H9 (cell line): Measurements from ENCODE around the gene ZMYND8. TPM values are rescaled to one million over a fixed set of nuclear protein-coding genes. Genes with fewer than 3 reads are reported as not detected.

Source experiments
- DNase-seq: peaks from one replicate; pipeline ENCODE4 v3.0.0-alpha.2; 2017
- H2AFZ ChIP-seq: one replicate; pipeline ENCODE4 v1.6.1; 2013; ENCODE audit warnings: mild to moderate bottlenecking, low read length, control low read depth, moderate library complexity
- H2AK5ac ChIP-seq: 2 replicates; pipeline ENCODE4 v1.6.1; 2013; ENCODE audit warnings: low read length, control low read depth, mixed read lengths; ENCODE audit not compliant: insufficient read length
- H2BK120ac ChIP-seq: one replicate; pipeline ENCODE4 v1.6.1; 2013; ENCODE audit warnings: low read depth, mild to moderate bottlenecking, low read length, control low read depth, inconsistent platforms; ENCODE audit not compliant: poor library complexity, severe bottlenecking
- H2BK12ac ChIP-seq: 2 replicates; pipeline ENCODE4 v1.6.1; 2013; ENCODE audit warnings: low read length, control low read depth, mixed read lengths, low read depth; ENCODE audit not compliant: insufficient read length
- H2BK15ac ChIP-seq: 2 replicates; pipeline ENCODE4 v1.6.1; 2013; ENCODE audit warnings: low read depth, low read length, control low read depth
- H2BK20ac ChIP-seq: one replicate; pipeline ENCODE4 v1.6.1; 2013; ENCODE audit warnings: low read depth, mild to moderate bottlenecking, low read length, control low read depth, inconsistent platforms; ENCODE audit not compliant: poor library complexity, severe bottlenecking
- H2BK5ac ChIP-seq: 2 replicates; pipeline ENCODE4 v1.6.1; 2013; ENCODE audit warnings: low read length, control low read depth, mixed read lengths; ENCODE audit not compliant: insufficient read length
- H3K14ac ChIP-seq: 2 replicates; pipeline ENCODE4 v1.6.1; 2013; ENCODE audit warnings: low read length, control low read depth; ENCODE audit not compliant: insufficient read depth
- H3K18ac ChIP-seq: 2 replicates; pipeline ENCODE4 v1.6.1; 2013; ENCODE audit warnings: low read depth, mild to moderate bottlenecking, mixed read lengths, low read length, control low read depth; ENCODE audit not compliant: insufficient read length
- H3K23ac ChIP-seq: 2 replicates; pipeline ENCODE4 v1.6.1; 2013; ENCODE audit warnings: low read length, control low read depth, mixed read lengths, low read depth; ENCODE audit not compliant: insufficient read length
- H3K23me2 ChIP-seq: 2 replicates; pipeline ENCODE4 v1.6.1; 2013; ENCODE audit warnings: low read depth, mild to moderate bottlenecking, mixed read lengths, low read length, control low read depth; ENCODE audit not compliant: insufficient read length, poor library complexity, severe bottlenecking
- H3K27ac ChIP-seq: 2 replicates; pipeline ENCODE4 v1.5.1; 2013; ENCODE audit warnings: low read length, control low read depth, mixed read lengths, low read depth; ENCODE audit not compliant: insufficient read length
- H3K27me3 ChIP-seq: 2 replicates; pipeline ENCODE4 v1.6.1; 2013; ENCODE audit warnings: low read length, control low read depth, inconsistent platforms; ENCODE audit not compliant: insufficient read depth
- H3K4ac ChIP-seq: 2 replicates; pipeline ENCODE4 v1.6.1; 2013; ENCODE audit warnings: low read depth, mild to moderate bottlenecking, control low read depth, inconsistent platforms, low read length, moderate library complexity
- H3K4me1 ChIP-seq: 2 replicates; pipeline ENCODE4 v1.6.1; 2013; ENCODE audit warnings: low read length, control low read depth, inconsistent platforms; ENCODE audit not compliant: insufficient read depth
- H3K4me2 ChIP-seq: 2 replicates; pipeline ENCODE4 v1.6.1; 2013; ENCODE audit warnings: low read length, control low read depth, mixed read lengths; ENCODE audit not compliant: insufficient read length, insufficient read depth
- H3K56ac ChIP-seq: 2 replicates; pipeline ENCODE4 v1.6.1; 2013; ENCODE audit warnings: low read depth, mild to moderate bottlenecking, mixed read lengths, low read length, control low read depth; ENCODE audit not compliant: insufficient read length
- H3K79me1 ChIP-seq: 2 replicates; pipeline ENCODE4 v1.6.1; 2013; ENCODE audit warnings: low read depth, mild to moderate bottlenecking, moderate library complexity, low read length, control low read depth, inconsistent platforms; ENCODE audit not compliant: insufficient read depth, poor library complexity, severe bottlenecking
- H3K79me2 ChIP-seq: 2 replicates; pipeline ENCODE4 v1.6.1; 2013; ENCODE audit warnings: low read length, control low read depth, inconsistent platforms; ENCODE audit not compliant: insufficient read depth
- H3K9ac ChIP-seq: 2 replicates; pipeline ENCODE4 v1.6.1; 2013; ENCODE audit warnings: low read length, control low read depth, mixed read lengths; ENCODE audit not compliant: insufficient read length; ENCODE audit errors: extremely low read depth
- H3K9me3 ChIP-seq: one replicate; pipeline ENCODE4 v1.6.1; 2013; ENCODE audit warnings: low read depth, low read length, inconsistent platforms; ENCODE audit not compliant: control insufficient read depth
- H3T11ph ChIP-seq: one replicate; pipeline ENCODE4 v1.6.1; 2013; ENCODE audit warnings: mild to moderate bottlenecking, low read length, control low read depth, inconsistent platforms
- H4K20me1 ChIP-seq: one replicate; pipeline ENCODE4 v1.6.1; 2013; ENCODE audit not compliant: control insufficient read depth, insufficient read length, insufficient read depth
- H4K5ac ChIP-seq: 2 replicates; pipeline ENCODE4 v1.6.1; 2013; ENCODE audit warnings: low read depth, mild to moderate bottlenecking, mixed read lengths, low read length, control low read depth; ENCODE audit not compliant: insufficient read length
- H4K8ac ChIP-seq: replicated peaks from 2 replicates; pipeline ENCODE4 v1.6.1; 2013; ENCODE audit warnings: low read length, control low read depth, mixed read lengths, low read depth; ENCODE audit not compliant: insufficient read length
- H4K91ac ChIP-seq: 2 replicates; pipeline ENCODE4 v1.6.1; 2013; ENCODE audit warnings: low read depth, mild to moderate bottlenecking, moderate library complexity, mixed read lengths, low read length, control low read depth; ENCODE audit not compliant: insufficient read length
- H3K27ac Mint-ChIP-seq, 3 experiments: 2 replicates in 2 of 3; 3 replicates in 1 of 3; pipeline ENCODE4 v1.8.0; 2020 to 2021; ENCODE audit warnings: mixed read lengths in 3 of 3, mild to moderate bottlenecking in 1 of 3, moderate library complexity in 1 of 3
- H3K27me3 Mint-ChIP-seq: 2 replicates; pipeline ENCODE4 v1.8.0; 2021; ENCODE audit warnings: low read depth, mild to moderate bottlenecking, moderate library complexity, mixed read lengths
- H3K36me3 Mint-ChIP-seq, 3 experiments: 2 replicates in 2 of 3; 3 replicates in 1 of 3; pipeline ENCODE4 v1.8.0; 2020 to 2021; ENCODE audit warnings: low read depth in 3 of 3, mixed read lengths in 3 of 3; ENCODE audit not compliant: insufficient read depth in 1 of 3
- H3K4me1 Mint-ChIP-seq, 2 experiments: 2 replicates each; pipeline ENCODE4 v1.8.0; 2020; ENCODE audit warnings: mixed read lengths in 2 of 2
- H3K4me3 Mint-ChIP-seq, 2 experiments: 2 replicates in 1 of 2; 3 replicates in 1 of 2; pipeline ENCODE4 v1.8.0; 2020 to 2021; ENCODE audit warnings: mild to moderate bottlenecking in 2 of 2, mixed read lengths in 2 of 2, moderate library complexity in 1 of 2
- H3K9me3 Mint-ChIP-seq, 2 experiments: 2 replicates in 1 of 2; 3 replicates in 1 of 2; pipeline ENCODE4 v1.8.0; 2020; ENCODE audit warnings: mild to moderate bottlenecking in 2 of 2, mixed read lengths in 2 of 2, moderate library complexity in 1 of 2
- CTCF ChIP-seq: fragments of 200-600 bp; sonication (generic); conservative IDR thresholded peaks from 3 replicates; pipeline ENCODE4 v1.8.0; 2021; ENCODE audit warnings: antibody characterized with exemption, mild to moderate bottlenecking
- WGBS: extraction: QIAGEN DNeasy Blood & Tissue Kit; methylation state at CpG from one replicate; pipeline ENCODE4 v1.1.7; 2013; ENCODE audit warnings: missing lambda C conversion rate, low lambda C conversion rate, mixed read lengths; ENCODE audit not compliant: insufficient read length; ENCODE audit errors: extremely low coverage; 5-methylcytosine and 5-hydroxymethylcytosine counted together
- total RNA-seq: library from RNA; stranded (reverse); gene quantifications from 2 replicates; pipeline ENCODE4 v1.2.1, GENCODE V29; 2021

Gene ZMYND8
- total RNA-seq, 1 experiment from 2014 or later, result 158 TPM

- Histone ChIP-seq H2BK120ac (no peak overlapping the region), H2AFZ (no peak overlapping the region), H3K79me2 (no peaks in the 10 kb centered on the region), H3K4me1 (peaks cover 2% of the 10 kb centered on the region), H2AK5ac (no peak overlapping the region), H3K4me2 (no peak overlapping the region), H4K20me1 (no peaks in the 10 kb centered on the region), H3K14ac (no peak overlapping the region), H3K27me3 (no peaks in the 10 kb centered on the region), H4K8ac (no peak overlapping the region), H4K5ac (no peak overlapping the region), H2BK15ac (no peak overlapping the region), H3K9ac (no peak overlapping the region), H4K91ac (no peak overlapping the region), H3K23ac (no peak overlapping the region), H3K9me3 (no peaks in the 10 kb centered on the region), H2BK20ac (no peak overlapping the region), H3K4ac (no peak overlapping the region), H3K56ac (no peak overlapping the region), H3K18ac (no peak overlapping the region), H3K79me1 (no peaks in the 10 kb centered on the region), H2BK5ac (no peak overlapping the region), H3K27ac (no peak overlapping the region), H3T11ph (no peak overlapping the region), H2BK12ac (no peak overlapping the region), H3K23me2 (no peaks in the 10 kb centered on the region)
- DNase-seq, result no peak
- Mint-ChIP-seq H3K4me1 (peaks cover 19 to 24% of the 10 kb centered on the region in 2 experiments), H3K27ac (peak overlapping the region in 1 of 3 experiments; percentile 75; a peak in 1 of 7 replicates), H3K4me3 (no peak overlapping the region), H3K36me3 (0 out of 7 replicates have a peak, but pooled peaks cover 0 to 2% (median 0%) of the 10 kb centered on the region in 3 experiments), H3K9me3 (no peaks in the 10 kb centered on the region), H3K27me3 (no peaks in the 10 kb centered on the region)
- no CpG with 5 or more reads among the region's 15 CpGs for WGBS
- TF ChIP-seq CTCF, result no peak
These were observed 23.1 kb upstream of the ZMYND8 start for GRCh38 chr20:47379433-47380150.
